SKM-1 (cell line): ENCODE measurements around the gene CNP.
A peak's percentile ranks its signal among the peaks of the same experiment; 100 is the strongest.

Experiments used
- DNase-seq: peaks from one replicate; lab custom pipeline; 2025; ENCODE audit not compliant: unreplicated experiment; lab: John Stamatoyannopoulos, UW

Gene CNP

GRCh38 chr17:41941168-41941567 is 25.4 kb upstream of the CNP start:
- no peak for DNase-seq

- DNase-seq: no peak
Measured at GRCh38 chr17:41942626-41943373, 23.8 kb upstream of the CNP start.

GRCh38 chr17:41943492-41943891 is 23.1 kb upstream of the CNP start:
- no peak for DNase-seq

- no peak for DNase-seq
Measured at GRCh38 chr17:41944943-41945342, 21.7 kb upstream of the CNP start.

- no peak for DNase-seq
Measured at GRCh38 chr17:41948762-41949460, 17.7 kb upstream of the CNP start.

DNA sequence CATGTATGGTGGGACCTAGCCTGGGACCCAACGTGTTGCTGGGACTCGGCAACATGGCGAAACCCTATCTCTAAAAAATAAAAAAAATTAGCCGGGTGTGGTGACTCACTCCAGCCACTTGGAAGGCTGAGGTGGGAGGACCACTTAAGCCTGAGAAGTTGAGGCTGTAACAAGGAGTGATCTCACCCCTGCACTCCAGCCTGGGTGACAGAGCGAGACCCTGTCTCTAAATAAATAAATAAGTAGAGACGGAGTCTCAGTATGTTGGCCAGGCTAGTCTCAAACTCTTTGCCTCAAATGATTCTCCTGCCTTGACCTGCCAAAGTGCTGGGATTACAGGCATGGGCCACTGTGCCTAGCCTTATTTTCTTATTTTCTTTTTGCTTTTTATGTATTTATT is 10.1 kb upstream of the CNP start:
- DNase-seq: no peak

GRCh38 chr17:41957031-41957868 is 9.3 kb upstream of the CNP start:
- DNase-seq: no peak

- no peak for DNase-seq
Measured at GRCh38 chr17:41957869-41958439, 8.6 kb upstream of the CNP start.

DNA sequence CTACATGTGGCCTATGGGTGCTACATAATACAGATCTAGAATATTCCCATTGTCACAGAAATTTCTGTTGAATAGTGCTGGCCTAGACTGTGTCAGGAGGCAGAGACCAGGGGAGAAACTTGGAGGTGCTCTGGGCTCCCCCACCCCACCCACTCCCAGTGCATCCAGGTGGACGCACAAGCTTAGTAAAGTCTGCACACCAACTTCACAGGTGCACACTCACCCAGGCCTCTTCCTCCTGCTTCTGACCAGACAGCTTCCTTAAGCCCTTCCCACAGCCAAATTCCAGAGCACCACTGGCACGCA is 7.6 kb upstream of the CNP start:
- DNase-seq: no peak

DNA sequence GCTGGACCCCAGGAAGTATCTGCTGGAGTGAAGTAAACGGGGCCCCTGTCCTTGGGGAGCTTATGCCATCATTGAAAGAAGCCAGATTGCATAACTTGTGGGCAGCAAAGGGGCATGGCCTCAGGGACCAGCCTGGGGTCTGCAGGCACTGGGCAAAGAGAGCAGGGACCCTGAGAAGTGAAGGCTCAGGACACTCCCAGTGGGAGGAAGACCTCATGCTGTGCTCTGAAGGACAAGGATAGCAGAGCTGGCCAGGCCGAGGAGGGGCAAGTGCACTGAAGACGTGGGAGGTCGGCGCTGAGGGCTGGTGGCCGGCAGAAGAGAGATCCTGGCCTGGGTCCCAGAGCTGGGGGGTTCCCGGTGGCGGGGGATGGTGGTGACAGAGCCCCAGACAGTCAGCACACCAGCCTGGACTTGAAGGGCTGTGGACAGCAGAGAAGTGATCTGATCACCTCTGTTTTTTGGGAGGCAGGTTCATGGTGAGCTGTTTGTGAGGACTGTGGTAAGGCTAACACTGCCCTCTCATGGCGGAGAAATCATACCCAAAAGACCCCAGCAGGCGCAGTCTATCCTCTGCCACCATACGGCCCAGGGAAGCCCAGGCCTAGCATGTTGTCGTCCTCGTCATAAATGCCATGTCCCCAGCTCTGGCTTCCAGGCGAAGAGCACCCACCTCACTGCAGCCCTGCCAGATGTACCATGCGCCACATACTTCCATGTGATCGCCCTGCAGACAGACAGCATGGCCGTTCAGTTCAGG is 7.1 kb upstream of the CNP start:
- peak; percentile 42 for DNase-seq

DNA sequence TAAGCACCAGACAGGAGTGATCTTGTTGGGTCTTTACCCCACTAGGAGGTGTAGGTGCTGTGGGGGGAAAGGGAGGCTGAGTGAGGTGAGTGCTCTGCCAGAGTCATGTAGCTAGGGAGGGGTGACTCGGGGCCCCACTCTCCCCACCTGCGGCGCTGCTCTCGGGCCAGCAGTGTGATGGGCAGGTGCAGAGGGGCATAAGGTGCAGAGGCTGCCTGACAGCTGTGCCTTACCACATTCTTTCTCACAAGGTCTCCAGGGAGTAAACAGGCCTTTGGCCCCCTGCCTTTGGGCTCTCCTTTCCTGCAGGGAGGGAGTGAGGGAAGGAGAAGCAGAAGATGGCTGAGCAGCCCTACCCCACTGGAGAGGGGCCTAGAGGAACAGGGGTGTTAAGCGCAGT is 4.5 kb upstream of the CNP start:
- DNase-seq: no peak

DNA sequence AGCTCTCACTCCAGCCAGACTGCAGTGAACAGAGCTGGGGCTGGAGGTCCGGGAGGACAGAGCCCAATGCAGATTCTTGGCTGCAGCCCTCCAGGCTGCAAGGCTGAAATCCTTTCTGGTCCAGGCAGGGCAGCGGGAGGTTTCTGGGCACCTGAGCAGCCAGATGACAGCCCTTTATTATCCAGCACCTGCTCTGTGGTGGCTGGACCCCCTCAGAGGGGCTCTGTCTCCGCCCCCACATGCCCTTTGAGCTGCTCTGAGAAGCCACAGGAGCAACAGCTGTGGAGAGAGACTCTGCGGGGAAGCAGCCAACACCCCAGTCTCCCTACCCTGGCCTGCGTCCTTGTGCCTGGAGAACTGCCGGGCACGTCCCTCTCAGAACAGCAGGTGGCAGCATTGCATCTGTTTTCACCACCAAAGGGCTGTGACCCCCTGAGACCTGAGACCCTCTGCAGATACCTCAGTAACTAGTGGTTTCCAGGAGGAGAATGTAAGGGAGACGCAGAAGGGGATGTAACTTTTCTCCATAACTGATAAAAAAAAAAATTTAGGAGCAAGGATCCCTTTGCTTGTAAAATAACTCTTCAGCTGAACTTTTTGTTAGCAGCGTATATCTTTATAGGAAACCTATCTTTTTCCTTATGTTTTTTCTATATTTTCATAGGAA is 3.7 kb upstream of the CNP start:
- peak; percentile 27 for DNase-seq

- DNase-seq: no peak
Measured at GRCh38 chr17:41965694-41966462, 717 bp upstream of the CNP start.

DNA sequence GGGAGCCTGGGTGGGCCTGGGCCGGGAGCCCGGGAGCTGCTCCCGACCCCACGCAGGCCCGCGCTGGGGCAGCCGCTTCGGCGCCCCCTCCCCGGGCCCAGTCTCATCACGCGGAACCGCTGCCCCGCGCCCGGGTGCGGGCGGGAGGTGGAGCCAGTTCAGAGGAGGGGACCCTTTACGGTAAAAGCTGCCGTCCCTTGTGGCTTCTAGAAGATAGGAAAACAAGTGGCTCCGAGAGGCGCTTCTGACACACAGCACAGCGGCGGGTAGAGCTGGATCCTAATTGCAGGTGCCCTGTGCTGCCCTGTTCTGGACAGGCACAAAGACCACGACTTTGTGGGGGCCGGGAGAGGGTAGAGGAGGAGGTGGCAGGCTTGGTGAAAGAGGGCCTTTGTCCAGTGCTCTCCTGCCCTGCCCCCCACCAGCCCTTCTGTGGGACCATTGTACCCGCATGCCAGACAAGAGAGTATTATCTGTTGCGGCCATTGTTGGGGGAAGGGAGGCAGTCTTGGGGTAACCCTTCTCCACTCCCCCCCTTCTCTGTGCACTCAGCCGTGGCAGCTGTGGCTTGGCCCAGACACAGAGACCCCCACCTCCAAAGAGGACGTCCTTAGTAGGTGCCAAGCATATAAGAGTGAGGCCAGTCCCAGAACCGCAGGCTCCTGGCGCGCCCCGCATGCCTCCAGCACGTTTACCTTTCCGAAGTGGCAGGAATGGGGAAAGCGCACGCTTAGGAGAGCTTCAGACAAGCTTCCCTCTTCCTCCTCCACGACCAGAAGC is 736 bp downstream of the CNP start:
- DNase-seq: no peak

- DNase-seq: no peak
Measured at GRCh38 chr17:41967921-41968578, 1.5 kb downstream of the CNP start.

- no peak for DNase-seq
Measured at GRCh38 chr17:41968676-41969075, 2.1 kb downstream of the CNP start.

- DNase-seq: no peak
Measured at GRCh38 chr17:41970901-41971331, 4.3 kb downstream of the CNP start.
